ENCODE measurements around the gene GNA12.
"Not testable (repeated sequence)": the region's sequence is repeated elsewhere in the genome, so short reads cannot be mapped to it uniquely, and the experiment has no call there.

The GNA12 gene

GRCh38 chr7:2751086-2751485 lies 93.0 kb downstream of the GNA12 start:
- no peak for DNase-seq (ENCODE audit: low read depth)

- no peak for DNase-seq (ENCODE audit: low read depth)
These were observed 94.1 kb downstream of the GNA12 start for GRCh38 chr7:2750004-2750407.

- DNase-seq (ENCODE audit: low read depth), result not testable (repeated sequence)
These were observed 95.4 kb downstream of the GNA12 start for GRCh38 chr7:2748684-2749083.

DNA sequence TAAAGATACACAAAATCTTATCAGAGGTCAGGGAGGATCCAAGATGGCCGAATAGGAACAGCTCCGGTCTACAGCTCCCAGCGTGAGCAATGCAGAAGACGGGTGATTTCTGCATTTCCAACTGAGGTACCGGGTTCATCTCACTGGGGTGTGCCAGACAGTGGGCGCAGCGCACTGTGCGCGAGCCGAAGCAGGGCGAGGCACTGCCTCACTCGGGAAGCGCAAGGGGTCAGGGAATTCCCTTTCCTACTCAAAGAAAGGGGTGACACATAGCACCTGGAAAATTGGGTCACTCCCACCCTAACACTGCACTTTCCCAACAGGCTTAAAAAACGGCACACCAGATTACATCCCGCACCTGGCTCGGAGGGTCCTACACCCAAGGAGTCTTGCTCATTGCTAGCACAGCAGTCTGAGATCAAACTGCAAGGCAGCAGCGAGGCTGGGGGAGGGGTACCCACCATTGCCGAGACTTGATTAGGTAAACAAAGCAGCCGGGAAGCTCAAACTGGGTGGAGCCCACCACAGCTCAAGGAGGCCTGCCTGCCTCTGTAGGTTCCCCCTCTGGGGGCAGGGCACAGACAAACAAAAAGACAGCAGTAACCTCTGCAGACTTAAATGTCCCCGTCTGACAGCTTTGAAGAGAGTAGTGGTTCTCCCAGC lies 100.5 kb downstream of the GNA12 start:
- DNase-seq (ENCODE audit: low read depth), result not testable (repeated sequence)

DNA sequence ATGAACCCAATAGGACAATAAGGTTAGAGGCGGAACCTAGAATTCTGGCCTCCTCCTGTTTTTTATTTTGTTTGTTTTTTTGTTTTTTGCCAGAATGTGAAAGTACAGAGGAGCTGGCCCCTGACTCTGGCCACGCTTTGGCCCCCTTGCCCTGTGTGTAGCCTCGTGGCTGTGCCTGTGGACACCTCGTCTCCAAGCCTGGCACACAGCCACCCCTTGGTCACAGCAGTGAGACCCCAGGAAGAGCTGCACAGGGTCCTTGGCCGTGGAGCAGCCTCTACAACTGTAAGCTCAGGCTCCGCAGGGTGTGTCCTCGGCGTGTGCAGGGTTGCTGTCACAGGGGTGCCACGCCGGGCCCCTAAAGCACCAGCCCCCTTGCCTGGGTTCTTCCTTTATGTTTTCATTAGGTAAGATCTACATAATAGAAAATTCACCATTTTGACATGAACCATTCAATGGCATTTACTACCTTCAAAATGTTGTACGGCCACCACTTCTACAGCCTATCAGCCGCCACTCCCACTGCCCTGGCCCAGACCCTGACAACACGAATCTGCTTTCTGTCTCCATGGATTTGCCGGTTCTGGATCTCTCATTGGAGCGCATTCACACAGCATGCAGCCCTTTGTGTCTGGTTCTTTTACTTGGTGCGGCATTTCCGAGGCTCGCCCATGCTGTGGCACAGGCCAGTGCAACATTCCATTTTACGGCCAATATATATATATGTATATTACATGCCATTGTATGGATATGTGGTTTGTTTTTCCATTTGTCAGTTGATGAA lies 105.2 kb downstream of the GNA12 start:
- no peak for DNase-seq (ENCODE audit: low read depth)

- DNase-seq (ENCODE audit: low read depth), result no peak
These were observed 106.2 kb downstream of the GNA12 start for GRCh38 chr7:2737771-2738540.

DNA sequence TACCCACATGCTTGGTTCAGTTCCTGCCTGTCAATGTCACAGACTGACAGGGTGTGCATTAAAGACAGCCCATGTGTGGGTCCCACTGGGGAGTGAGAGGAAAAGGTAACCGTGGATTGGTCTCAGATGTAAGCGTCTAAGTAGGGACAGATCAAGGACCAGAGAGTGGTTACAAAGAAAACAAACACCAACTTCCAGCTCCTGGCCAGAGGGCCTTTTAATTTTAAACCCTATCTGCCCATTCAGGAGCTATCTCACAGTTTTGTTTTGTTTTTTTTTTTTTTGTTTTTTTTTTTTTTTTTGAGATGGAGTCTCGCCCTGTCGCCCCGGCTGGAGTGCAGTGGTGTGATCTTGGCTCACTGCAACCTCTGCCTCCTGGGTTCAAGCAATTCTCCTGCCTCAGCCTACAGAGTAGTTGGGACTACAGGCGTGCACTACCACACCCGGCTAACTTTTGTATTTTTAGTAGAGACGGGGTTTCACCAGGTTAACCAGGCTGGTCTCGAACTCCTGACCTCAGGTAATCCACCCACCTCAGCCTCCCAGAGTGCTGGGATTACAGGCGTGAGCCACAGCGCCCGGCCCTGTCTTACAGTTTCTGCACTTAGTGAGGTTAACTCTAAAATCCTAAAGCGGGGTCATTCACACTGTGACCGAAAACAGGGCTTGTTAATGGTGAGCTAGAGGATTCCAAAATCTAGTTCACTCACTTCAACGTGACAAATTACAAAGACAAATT lies 106.9 kb downstream of the GNA12 start:
- DNase-seq (ENCODE audit: low read depth), result not testable (repeated sequence)

DNA sequence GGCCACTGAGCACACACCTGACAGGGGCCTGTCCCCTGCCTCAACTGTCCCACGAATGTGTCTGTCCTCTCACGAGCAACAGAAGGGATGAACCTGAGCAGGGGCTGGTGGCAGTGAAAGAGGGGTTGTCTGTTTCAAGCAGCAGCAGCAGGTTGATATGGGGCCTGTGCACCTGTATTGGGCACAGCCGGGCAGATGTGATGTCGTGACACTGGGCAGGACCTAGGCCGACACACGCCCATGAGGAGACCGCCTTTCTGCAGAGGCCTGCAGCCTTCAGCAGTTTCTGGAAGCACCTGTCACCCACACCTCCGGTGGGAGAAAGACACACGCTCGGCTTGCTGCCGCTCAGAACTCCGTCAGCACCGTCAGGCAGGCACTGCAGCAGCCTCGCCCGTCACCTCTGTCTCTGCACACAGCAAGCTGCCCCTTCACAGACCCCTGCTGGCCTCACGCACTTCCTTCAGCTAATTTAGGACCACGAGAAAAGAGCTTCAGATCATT lies 107.6 kb downstream of the GNA12 start:
- DNase-seq (ENCODE audit: low read depth), result no peak

- no peak for DNase-seq (ENCODE audit: low read depth)
These were observed 108.4 kb downstream of the GNA12 start for GRCh38 chr7:2735744-2736143.

DNA sequence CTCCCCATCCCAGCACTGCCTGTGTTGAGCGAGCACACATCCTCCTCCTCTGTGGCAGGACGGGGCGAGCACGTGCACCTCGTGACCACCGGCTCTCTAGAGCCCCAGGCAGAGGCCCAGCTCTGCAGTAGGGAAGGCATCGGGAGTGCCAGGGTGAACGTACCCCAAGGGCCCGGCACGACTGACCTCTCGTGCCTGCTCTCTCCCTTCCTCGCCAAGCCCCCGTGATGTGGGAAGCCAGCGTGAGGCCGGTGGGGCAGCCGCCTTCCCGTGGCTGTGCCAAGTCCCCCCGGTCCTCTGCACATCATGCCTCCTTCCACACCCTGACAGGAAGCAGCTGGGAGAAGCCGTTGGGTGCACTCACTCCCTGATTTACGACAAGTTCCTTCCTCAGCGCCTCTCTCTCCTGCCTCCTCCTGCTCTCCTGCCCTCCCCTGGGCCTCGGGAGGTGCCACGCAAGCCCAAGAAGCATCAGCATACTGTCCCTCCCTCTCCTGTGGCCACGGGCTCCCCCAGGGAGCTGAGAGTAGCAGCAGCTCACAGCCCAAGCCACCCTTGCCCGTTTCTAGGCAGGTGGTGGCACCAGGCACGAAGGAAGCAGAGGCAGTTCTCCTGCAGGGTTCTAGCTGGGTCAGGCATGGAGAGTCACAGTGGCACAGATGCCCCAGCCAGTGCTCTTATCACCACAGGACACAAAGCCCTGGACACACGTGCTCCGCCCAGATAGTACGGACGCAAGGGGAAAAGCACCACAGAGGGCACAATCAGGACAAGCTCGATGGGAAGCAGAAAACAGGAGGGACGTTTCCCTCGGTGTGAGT lies 109.1 kb downstream of the GNA12 start:
- no peak for DNase-seq (ENCODE audit: low read depth)

DNA sequence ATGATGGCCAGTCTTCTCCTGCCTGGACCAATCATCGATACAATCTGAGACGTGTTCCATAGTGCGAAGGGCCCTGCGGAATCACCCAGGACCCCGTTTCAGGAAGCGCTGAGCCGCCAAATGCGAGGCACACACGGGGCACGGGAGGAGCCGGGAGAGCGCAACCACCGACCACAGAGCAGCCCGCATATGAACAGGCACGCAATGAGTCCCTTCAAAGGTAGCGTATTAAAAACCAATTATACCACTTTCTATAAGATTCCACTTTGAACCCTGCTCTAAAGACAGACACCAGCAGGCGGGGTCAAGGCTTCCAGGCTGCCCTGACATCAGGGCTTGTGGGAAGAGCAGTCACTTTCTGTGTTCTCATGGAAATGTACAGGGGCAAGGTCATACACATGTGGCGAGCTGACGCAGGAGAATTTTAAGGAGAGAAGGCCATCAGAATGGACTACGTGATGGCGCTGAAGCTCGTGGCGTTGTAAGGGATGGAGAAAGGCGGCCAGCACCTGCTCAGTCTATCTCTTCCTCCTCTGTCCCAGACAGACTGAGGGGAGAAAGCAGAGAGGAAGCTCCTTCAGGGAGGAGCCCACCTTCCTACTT lies 109.9 kb downstream of the GNA12 start:
- no peak for DNase-seq (ENCODE audit: low read depth)

GRCh38 chr7:2732959-2733584 lies 111.0 kb downstream of the GNA12 start:
- DNase-seq (ENCODE audit: low read depth), result no peak

GRCh38 chr7:2732388-2732787 lies 111.7 kb downstream of the GNA12 start:
- no peak for DNase-seq (ENCODE audit: low read depth)

- DNase-seq (ENCODE audit: low read depth), result no peak
These were observed 113.0 kb downstream of the GNA12 start for GRCh38 chr7:2730846-2731770.

GRCh38 chr7:2729893-2730716 lies 114.0 kb downstream of the GNA12 start:
- no peak for DNase-seq (ENCODE audit: low read depth)

DNA sequence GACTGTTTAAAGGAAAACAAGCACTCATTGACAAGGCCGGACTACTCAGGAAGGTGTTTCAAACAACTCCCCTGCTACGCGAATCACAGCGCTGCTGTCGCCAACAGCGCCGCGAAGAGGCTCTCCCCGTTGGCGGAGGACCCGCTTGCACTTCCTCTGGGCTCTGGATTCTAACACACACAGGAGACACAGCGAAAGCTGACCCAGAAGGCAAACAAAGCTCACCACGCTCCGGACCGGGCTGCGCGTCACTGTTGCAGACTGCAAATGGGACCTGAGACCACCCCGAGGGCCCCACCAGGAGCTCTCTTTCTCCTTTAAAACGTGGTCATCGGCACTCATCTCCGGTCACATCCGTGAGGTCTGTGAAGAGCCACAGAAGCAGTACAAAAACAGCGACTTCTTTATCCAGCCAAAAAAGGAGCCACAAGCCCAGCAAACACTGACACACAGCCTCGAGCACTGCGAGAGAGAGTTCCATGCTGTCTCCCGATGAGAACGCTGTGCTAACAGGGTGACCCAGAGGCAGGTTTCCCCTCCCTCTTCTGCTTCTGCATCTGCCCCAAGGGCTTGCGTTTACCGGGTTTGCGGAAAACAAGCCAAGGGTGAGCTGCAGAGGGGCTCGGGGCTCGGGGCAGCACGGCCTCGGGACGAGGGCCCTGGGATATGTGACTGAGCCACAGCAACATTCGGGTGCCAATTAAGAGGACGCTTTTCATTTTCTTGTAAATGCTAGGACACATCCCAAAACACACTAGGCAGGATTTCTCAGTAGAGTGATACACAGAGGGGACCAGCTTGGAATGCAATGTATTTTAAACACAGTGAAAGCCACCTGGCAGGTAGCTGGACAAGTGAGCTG lies 114.8 kb downstream of the GNA12 start:
- no peak for DNase-seq (ENCODE audit: low read depth)
